ENCODE data around the gene ENO1.

- TF ChIP-seq, protein P1, sequence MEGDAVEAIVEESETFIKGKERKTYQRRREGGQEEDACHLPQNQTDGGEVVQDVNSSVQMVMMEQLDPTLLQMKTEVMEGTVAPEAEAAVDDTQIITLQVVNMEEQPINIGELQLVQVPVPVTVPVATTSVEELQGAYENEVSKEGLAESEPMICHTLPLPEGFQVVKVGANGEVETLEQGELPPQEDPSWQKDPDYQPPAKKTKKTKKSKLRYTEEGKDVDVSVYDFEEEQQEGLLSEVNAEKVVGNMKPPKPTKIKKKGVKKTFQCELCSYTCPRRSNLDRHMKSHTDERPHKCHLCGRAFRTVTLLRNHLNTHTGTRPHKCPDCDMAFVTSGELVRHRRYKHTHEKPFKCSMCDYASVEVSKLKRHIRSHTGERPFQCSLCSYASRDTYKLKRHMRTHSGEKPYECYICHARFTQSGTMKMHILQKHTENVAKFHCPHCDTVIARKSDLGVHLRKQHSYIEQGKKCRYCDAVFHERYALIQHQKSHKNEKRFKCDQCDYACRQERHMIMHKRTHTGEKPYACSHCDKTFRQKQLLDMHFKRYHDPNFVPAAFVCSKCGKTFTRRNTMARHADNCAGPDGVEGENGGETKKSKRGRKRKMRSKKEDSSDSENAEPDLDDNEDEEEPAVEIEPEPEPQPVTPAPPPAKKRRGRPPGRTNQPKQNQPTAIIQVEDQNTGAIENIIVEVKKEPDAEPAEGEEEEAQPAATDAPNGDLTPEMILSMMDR (IDR thresholded peaks at IDR 0.05; ENCODE audit: low read depth, low read length, missing input control) = no peak
- peak; percentile 32 to 57 for TF ChIP-seq RAD21 (IDR thresholded peaks at IDR 0.05)
Observed at GRCh38 chr1:8903410-8903809, 24.9 kb upstream of the ENO1 start.
